HepG2 (cell line): Measurements from ENCODE around the gene TPM1. TPM values are rescaled to one million over a fixed set of nuclear protein-coding genes. Genes with fewer than 3 reads are reported as not detected.
A peak's percentile ranks its signal among the peaks of the same experiment; 100 is the strongest.

ENCODE experiments used
- ADNP ChIP-seq: sonication (generic); formaldehyde crosslinking; IDR thresholded peaks from 2 replicates; pipeline ENCODE4 v1.4.0; 2020; ENCODE audit warnings: missing genetic modification reagents
- AHR ChIP-seq: IDR thresholded peaks from 2 replicates; pipeline ENCODE4 v1.6.1; 2018; ENCODE audit warnings: missing genetic modification reagents, missing compliant biosample characterization
- AKAP8 ChIP-seq: sonication (generic); formaldehyde crosslinking; IDR thresholded peaks from 2 replicates; pipeline ENCODE4 v1.5.1; 2020; ENCODE audit warnings: mild to moderate bottlenecking, missing genetic modification reagents
- ESRRA ChIP-seq: sonication (generic); formaldehyde crosslinking; IDR thresholded peaks from 2 replicates; pipeline ENCODE4 v1.5.1; 2020; ENCODE audit warnings: mild to moderate bottlenecking, low read depth, missing genetic modification reagents
- FOXK1 ChIP-seq: sonication (generic); formaldehyde crosslinking; IDR thresholded peaks from 2 replicates; pipeline ENCODE4 v1.4.0; 2020; ENCODE audit warnings: low read depth, missing genetic modification reagents, borderline replicate concordance
- GATAD1 ChIP-seq: IDR thresholded peaks from 2 replicates; pipeline ENCODE4 v1.6.1; 2016; ENCODE audit warnings: missing genetic modification reagents, missing compliant biosample characterization
- HDAC6 ChIP-seq: fragments of 200-600 bp; sonication (generic); IDR thresholded peaks from 2 replicates; pipeline ENCODE4 v1.7.0; 2017; ENCODE audit warnings: mild to moderate bottlenecking, antibody characterized with exemption, low read length, low read depth
- KDM1A ChIP-seq: IDR thresholded peaks from 2 replicates; pipeline ENCODE4 v1.6.1; 2016; ENCODE audit warnings: missing compliant biosample characterization
- KLF11 ChIP-seq: IDR thresholded peaks from 2 replicates; pipeline ENCODE4 v1.6.1; 2016; ENCODE audit warnings: missing compliant biosample characterization
- KLF15 ChIP-seq: sonication (generic); formaldehyde crosslinking; IDR thresholded peaks from 2 replicates; pipeline ENCODE4 v1.8.1; 2023; ENCODE audit warnings: borderline replicate concordance, mild to moderate bottlenecking, inconsistent platforms, missing genetic modification reagents, mixed read lengths
- MZF1 ChIP-seq: sonication (generic); formaldehyde crosslinking; IDR thresholded peaks from 2 replicates; pipeline ENCODE4 v1.8.1; 2023; ENCODE audit warnings: mild to moderate bottlenecking, missing genetic modification reagents, borderline replicate concordance
- NFRKB ChIP-seq: fragments of 450-650 bp; IDR thresholded peaks from 2 replicates; pipeline ENCODE4 v1.6.1; 2017
- ONECUT2 ChIP-seq: sonication (generic); formaldehyde crosslinking; IDR thresholded peaks from 2 replicates; pipeline ENCODE4 v1.4.0; 2020; ENCODE audit warnings: missing genetic modification reagents
- PAWR ChIP-seq: sonication (generic); formaldehyde crosslinking; IDR thresholded peaks from 2 replicates; pipeline ENCODE4 v1.4.0; 2020; ENCODE audit warnings: missing genetic modification reagents, mild to moderate bottlenecking, borderline replicate concordance
- SCMH1 ChIP-seq: sonication (generic); formaldehyde crosslinking; IDR thresholded peaks from 2 replicates; pipeline ENCODE4 v1.9.0; 2021; ENCODE audit warnings: missing genetic modification reagents, mild to moderate bottlenecking, borderline replicate concordance
- SUZ12 ChIP-seq: fragments of 150-350 bp; IDR thresholded peaks from 2 replicates; pipeline ENCODE4 v1.6.1; 2014; ENCODE audit warnings: low read depth, low read length
- ZFP36L1 ChIP-seq: sonication (generic); formaldehyde crosslinking; IDR thresholded peaks from 2 replicates; pipeline ENCODE4 v1.8.0; 2022; ENCODE audit warnings: mild to moderate bottlenecking, missing genetic modification reagents, moderate library complexity
- ZKSCAN8 ChIP-seq: IDR thresholded peaks from 2 replicates; pipeline ENCODE4 v1.6.1; 2016; ENCODE audit warnings: borderline replicate concordance, missing genetic modification reagents, missing compliant biosample characterization
- ZNF12 ChIP-seq: sonication (generic); formaldehyde crosslinking; IDR thresholded peaks from 2 replicates; pipeline ENCODE4 v1.5.0; 2020; ENCODE audit warnings: missing genetic modification reagents
- ZNF326 ChIP-seq: sonication (generic); formaldehyde crosslinking; IDR thresholded peaks from 2 replicates; pipeline ENCODE4 v1.4.0; 2020; ENCODE audit warnings: missing genetic modification reagents, borderline replicate concordance
- ZNF460 ChIP-seq: sonication (generic); formaldehyde crosslinking; IDR thresholded peaks from 2 replicates; pipeline ENCODE4 v1.5.1; 2020; ENCODE audit warnings: missing genetic modification reagents, mild to moderate bottlenecking, borderline replicate concordance
- ZNF484 ChIP-seq: sonication (generic); formaldehyde crosslinking; IDR thresholded peaks from 2 replicates; pipeline ENCODE4 v1.5.1; 2020; ENCODE audit warnings: mild to moderate bottlenecking, low read depth, missing genetic modification reagents, borderline replicate concordance
- ZNF549 ChIP-seq: sonication (generic); formaldehyde crosslinking; IDR thresholded peaks from 2 replicates; pipeline ENCODE4 v1.5.0; 2020; ENCODE audit warnings: missing genetic modification reagents
- ZNF788 ChIP-seq: sonication (generic); formaldehyde crosslinking; IDR thresholded peaks from 2 replicates; pipeline ENCODE4 v1.5.0; 2020; ENCODE audit warnings: mild to moderate bottlenecking, missing genetic modification reagents, borderline replicate concordance
- ZNF790 ChIP-seq: sonication (generic); formaldehyde crosslinking; IDR thresholded peaks from 2 replicates; pipeline ENCODE4 v1.8.0; 2022; ENCODE audit warnings: missing genetic modification reagents, mild to moderate bottlenecking, borderline replicate concordance
- polyA plus RNA-seq, 8 experiments: library from polyadenylated mRNA; depleted of rRNA in 3 of 8; stranded (reverse) in 7 of 8; unstranded in 1 of 8; fragments of >200 nt; fragmentation: Illumina TruSeq in 4 of 8; extraction: Trizol in 4 of 8; gene quantifications; 2 replicates each; pipeline versions ENCODE4 v1.2.1 to v1.2.3, GENCODE V29; 2011 to 2016; ENCODE audit warnings: low read depth in 4 of 8, missing spikeins in 1 of 8, mixed read lengths in 1 of 8; ENCODE audit not compliant: insufficient read depth in 1 of 8
- total RNA-seq, 5 experiments: library from RNA; depleted of rRNA; stranded (reverse); fragments of >200 nt; fragmentation: Illumina TruSeq; extraction: Trizol; gene quantifications; 2 replicates each; pipeline ENCODE4 v1.2.3, GENCODE V29; 2016; ENCODE audit warnings: low read depth in 1 of 5
- TF ChIP-seq, protein P1 (sequence below): sonication (generic); formaldehyde crosslinking; IDR thresholded peaks from 2 replicates; pipeline ENCODE4 v1.5.1; 2020; ENCODE audit warnings: mild to moderate bottlenecking, moderate library complexity, missing genetic modification reagents
- TF ChIP-seq, protein P2 (sequence below): sonication (generic); formaldehyde crosslinking; IDR thresholded peaks from 2 replicates; pipeline ENCODE4 v1.4.0; 2020; ENCODE audit warnings: missing genetic modification reagents, borderline replicate concordance

Gene TPM1
- total and polyA plus RNA-seq, 2 of the 13 experiments (the other 11 are each of a cell fraction or from before 2014, with no cell fraction given): 98.9 to 109 TPM

GRCh38 chr15:63048115-63048775 lies 5.7 kb downstream of the TPM1 start (continued):
- no peak for TF ChIP-seq ZNF484 (CRISPR knock-in tag)
- TF ChIP-seq, protein P1, sequence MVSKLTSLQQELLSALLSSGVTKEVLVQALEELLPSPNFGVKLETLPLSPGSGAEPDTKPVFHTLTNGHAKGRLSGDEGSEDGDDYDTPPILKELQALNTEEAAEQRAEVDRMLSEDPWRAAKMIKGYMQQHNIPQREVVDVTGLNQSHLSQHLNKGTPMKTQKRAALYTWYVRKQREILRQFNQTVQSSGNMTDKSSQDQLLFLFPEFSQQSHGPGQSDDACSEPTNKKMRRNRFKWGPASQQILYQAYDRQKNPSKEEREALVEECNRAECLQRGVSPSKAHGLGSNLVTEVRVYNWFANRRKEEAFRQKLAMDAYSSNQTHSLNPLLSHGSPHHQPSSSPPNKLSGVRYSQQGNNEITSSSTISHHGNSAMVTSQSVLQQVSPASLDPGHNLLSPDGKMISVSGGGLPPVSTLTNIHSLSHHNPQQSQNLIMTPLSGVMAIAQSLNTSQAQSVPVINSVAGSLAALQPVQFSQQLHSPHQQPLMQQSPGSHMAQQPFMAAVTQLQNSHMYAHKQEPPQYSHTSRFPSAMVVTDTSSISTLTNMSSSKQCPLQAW (CRISPR knock-in tag): peak; percentile 59; the same call in 1 of the 2 replicates
- peak; percentile 38; the same call in 1 of the 2 replicates for TF ChIP-seq AHR (CRISPR knock-in tag)
- TF ChIP-seq HDAC6: no peak
- TF ChIP-seq SCMH1 (CRISPR knock-in tag): no peak
- TF ChIP-seq ZFP36L1: 0 out of 2 replicates have a peak, but pooled peaks have one; percentile 26
- TF ChIP-seq ZNF326 (CRISPR knock-in tag): peak; percentile 86
- peak; percentile 80 for TF ChIP-seq ZKSCAN8 (CRISPR knock-in tag)
- TF ChIP-seq KLF15 (CRISPR knock-in tag): no peak
- TF ChIP-seq ZNF790: no peak
- TF ChIP-seq MZF1 (CRISPR knock-in tag): no peak
- peak; percentile 85 for TF ChIP-seq ZNF788
- no peak for TF ChIP-seq ONECUT2 (CRISPR knock-in tag)
- TF ChIP-seq KDM1A (CRISPR knock-in tag): no peak
- peak; percentile 70; the same call in 1 of the 2 replicates for TF ChIP-seq ZNF460
- no peak for TF ChIP-seq SUZ12
- TF ChIP-seq KLF11 (CRISPR knock-in tag): no peak
- TF ChIP-seq GATAD1 (CRISPR knock-in tag): peak; percentile 59; the same call in 1 of the 2 replicates
- no peak for TF ChIP-seq ZNF549 (CRISPR knock-in tag)
- TF ChIP-seq ADNP (CRISPR knock-in tag): peak; percentile 47; the same call in 1 of the 2 replicates
- peak; percentile 98 for TF ChIP-seq AKAP8 (CRISPR knock-in tag)
- TF ChIP-seq, protein P2, sequence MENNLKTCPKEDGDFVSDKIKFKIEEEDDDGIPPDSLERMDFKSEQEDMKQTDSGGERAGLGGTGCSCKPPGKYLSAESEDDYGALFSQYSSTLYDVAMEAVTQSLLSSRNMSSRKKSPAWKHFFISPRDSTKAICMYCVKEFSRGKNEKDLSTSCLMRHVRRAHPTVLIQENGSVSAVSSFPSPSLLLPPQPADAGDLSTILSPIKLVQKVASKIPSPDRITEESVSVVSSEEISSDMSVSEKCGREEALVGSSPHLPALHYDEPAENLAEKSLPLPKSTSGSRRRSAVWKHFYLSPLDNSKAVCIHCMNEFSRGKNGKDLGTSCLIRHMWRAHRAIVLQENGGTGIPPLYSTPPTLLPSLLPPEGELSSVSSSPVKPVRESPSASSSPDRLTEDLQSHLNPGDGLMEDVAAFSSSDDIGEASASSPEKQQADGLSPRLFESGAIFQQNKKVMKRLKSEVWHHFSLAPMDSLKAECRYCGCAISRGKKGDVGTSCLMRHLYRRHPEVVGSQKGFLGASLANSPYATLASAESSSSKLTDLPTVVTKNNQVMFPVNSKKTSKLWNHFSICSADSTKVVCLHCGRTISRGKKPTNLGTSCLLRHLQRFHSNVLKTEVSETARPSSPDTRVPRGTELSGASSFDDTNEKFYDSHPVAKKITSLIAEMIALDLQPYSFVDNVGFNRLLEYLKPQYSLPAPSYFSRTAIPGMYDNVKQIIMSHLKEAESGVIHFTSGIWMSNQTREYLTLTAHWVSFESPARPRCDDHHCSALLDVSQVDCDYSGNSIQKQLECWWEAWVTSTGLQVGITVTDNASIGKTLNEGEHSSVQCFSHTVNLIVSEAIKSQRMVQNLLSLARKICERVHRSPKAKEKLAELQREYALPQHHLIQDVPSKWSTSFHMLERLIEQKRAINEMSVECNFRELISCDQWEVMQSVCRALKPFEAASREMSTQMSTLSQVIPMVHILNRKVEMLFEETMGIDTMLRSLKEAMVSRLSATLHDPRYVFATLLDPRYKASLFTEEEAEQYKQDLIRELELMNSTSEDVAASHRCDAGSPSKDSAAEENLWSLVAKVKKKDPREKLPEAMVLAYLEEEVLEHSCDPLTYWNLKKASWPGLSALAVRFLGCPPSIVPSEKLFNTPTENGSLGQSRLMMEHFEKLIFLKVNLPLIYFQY (CRISPR knock-in tag): peak; percentile 31; the same call in 1 of the 2 replicates
- no peak; the same call in 1 of the 2 replicates for TF ChIP-seq FOXK1 (CRISPR knock-in tag)
- TF ChIP-seq PAWR (CRISPR knock-in tag): no peak
- TF ChIP-seq ZNF12 (CRISPR knock-in tag): no peak; the same call in 1 of the 2 replicates
- TF ChIP-seq NFRKB: no peak
- peak; percentile 86 for TF ChIP-seq ESRRA (CRISPR knock-in tag)
